Stimulated activated naive CD4-positive, alpha-beta T cell treated with Interleukin-2 at 50 U/mL for 16 hours (primary cell): Measurements from ENCODE around the gene PLP2.

ENCODE experiments used
- DNase-seq: peaks from one replicate; lab custom pipeline; 2025; lab: John Stamatoyannopoulos, UW

PLP2 gene

DNA sequence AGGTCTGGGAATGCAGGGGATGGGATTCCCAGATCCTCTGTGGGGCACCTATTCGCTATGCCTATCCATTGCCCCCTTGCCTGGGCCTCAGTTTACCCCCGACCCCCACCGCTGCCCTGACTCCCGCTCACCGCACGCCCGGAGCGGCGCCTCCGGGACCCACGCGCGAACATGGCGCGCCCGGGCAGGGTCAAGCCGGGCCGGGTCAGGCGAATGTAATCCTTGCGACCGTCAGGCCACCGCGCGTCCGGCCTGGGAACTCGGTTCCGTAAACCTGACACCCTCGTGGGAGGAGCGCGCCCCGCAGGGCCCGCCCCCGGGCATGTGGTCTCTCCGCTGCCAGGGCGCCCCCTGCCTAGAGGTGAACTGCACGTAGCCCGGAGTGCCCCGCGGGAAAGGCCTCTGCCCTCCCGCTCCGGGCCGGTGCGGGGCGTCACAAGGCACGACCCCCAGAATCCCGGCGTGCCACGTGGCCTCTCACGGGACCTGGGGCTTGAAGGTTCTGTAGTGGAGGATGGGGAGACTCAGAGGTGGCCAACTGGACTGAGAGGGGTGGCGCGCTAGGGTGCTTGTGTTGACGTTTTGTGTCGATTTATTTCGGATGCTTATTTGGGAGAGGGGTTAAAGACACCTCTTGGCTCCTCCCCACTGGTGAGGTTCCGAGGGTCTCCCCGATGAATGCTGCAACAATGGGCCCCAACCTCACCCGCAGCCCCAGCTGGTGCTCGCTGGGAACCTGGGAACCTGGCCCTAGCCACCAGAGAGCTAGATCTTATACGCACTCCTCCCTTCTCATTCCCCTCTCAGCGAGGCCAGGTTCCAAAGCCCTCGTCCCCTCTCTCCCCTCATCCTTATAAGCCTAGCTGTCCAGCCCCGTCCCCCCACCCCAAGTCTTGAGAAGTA lies 14.7 kb downstream of the PLP2 start, which contains the start of gene PRICKLE3:
Gene PRICKLE3 (minus strand): TSS at position 249 of the 903 bp plus-strand sequence. CDS start 76 bp downstream, at position 173.
- DNase-seq = peak; percentile 66

GRCh38 chrX:49187028-49187394 lies 15.3 kb downstream of the PLP2 start:
- no peak for DNase-seq

DNA sequence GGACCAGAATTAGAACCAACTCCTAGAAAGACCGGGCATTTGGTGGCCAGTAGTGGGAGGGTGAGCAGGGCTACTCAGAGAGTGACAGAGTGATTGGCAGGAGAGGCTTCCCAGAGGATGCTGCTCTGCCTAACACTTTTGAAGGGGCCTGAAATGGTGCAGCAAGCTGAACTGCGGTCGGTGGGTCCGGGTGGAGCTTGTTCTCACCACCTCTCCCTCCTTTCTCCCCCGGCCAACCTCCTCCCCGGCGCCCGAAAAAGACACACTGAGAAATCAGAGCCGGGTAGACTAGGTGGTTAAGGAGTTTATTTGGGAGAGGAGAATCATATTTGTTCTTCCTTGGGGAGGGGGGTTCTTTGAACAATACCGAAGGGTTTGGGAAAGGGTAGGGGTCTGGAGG lies 15.8 kb downstream of the PLP2 start:
- DNase-seq = no peak

DNA sequence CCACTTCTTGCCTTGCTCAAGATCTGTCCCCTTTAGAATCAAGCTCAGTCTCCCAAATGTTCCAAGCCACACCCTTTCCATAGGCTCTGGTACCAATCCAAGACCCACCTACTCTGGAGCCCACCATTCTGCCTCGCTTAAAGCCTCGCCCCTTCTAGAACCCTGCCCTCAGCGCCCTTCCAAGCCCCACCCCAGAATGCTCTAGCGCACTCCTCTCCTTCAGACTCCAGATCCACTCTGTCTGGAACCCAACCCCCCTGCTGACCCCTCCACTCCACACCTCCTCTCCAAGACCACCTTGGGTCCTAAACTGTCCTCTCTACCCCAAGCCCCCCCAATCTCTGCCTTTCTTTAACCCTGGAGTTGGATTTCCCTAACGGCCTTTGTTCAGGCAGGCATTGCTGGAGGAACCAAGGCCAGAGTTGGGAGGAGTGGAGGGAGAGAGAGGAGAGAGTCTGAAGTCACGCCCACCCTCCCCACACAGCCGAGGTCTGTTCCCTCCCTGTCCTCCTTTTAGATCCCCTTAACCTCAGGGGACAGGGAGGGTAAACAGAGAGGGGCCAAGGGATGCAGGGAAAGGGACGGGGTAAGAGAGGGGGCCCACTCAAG lies 16.9 kb downstream of the PLP2 start:
- no peak for DNase-seq

GRCh38 chrX:49189606-49190005 lies 17.9 kb downstream of the PLP2 start:
- DNase-seq = no peak

- DNase-seq = peak; percentile 84
These were observed 19.3 kb downstream of the PLP2 start for GRCh38 chrX:49190821-49191573.

- DNase-seq = no peak
These were observed 19.9 kb downstream of the PLP2 start for GRCh38 chrX:49191574-49192011.

- peak; percentile 20 for DNase-seq
These were observed 21.1 kb downstream of the PLP2 start for GRCh38 chrX:49192722-49193328.

DNA sequence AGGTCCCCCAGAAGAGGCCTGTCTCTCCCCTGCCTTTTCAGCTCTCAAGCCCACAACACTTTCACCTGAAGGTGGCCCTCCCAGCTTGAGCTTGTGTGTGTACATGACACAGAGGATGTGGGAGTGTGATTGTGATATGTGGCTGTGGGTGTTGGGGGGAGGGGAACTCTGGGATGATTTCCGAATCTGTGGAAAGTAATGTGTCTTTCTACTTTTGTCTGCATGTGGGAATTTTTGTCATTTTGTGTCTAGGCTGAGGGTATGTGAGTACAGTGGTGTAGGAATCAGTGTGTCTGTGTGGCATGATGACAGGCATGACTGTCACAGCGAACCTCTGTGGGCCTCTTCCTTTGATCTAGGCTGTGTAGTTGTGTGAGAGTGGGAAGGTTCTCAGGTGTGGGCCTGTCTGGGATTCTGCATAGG lies 21.9 kb downstream of the PLP2 start:
- no peak for DNase-seq

GRCh38 chrX:49197543-49198087 lies 25.9 kb downstream of the PLP2 start:
- no peak for DNase-seq

DNA sequence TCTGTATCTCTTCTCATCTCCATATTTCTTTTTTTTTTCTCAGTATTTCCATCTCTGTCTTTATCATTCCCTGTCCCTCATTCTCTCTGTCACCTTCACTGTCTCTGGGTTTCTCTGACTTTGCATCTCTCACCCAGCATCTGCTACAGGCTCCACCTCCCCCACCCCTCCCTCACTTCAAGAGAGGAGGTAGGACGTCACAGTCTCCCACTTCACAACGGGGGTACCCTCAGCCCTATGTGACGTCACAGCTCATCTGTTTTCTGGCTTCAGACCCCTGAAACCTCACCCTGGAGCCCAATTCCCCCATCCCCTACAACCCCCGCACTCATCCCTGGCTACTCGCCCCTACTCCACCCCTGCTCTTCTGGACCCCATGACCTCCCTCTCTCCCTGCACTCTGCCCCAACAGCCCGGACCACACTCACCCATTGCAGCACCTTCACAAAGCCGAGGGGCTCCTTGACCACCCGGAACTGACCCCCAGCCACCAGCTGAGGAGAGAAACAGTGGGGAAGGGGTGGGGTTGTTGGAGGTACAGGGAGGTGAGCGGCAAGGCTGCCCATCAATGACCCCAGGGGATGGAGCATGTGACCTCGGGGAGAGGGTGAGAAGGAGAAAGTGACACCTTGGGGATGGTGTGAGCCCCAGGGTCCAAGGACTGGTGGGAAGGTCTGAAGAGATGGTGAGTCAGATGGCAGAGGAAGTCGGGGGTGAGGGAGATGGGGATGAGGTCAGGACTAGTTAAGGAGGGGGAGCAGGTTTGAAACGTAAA lies 27.0 kb downstream of the PLP2 start:
- no peak for DNase-seq

DNA sequence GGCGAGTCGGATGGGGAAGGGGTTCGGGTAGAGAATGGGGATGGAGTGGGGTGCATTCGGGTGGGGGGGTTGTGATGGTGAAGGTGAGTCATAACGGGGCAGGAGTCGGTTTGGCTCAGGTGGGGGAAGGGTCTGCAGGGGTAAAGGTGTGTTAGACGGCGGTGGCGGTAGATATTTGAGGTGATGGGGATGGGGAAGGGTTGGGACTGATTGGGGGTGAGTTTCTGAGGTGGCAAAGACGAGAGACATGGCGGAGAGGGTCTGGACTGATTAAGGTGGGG lies 27.6 kb downstream of the PLP2 start:
- DNase-seq = no peak

- peak; percentile 83 for DNase-seq
These were observed 28.4 kb downstream of the PLP2 start, which contains the start of gene SYP for GRCh38 chrX:49199906-49200771. Gene SYP (minus strand): TSS chrX:49200193. CDS start chrX:49200186, 7 bp downstream.

DNA sequence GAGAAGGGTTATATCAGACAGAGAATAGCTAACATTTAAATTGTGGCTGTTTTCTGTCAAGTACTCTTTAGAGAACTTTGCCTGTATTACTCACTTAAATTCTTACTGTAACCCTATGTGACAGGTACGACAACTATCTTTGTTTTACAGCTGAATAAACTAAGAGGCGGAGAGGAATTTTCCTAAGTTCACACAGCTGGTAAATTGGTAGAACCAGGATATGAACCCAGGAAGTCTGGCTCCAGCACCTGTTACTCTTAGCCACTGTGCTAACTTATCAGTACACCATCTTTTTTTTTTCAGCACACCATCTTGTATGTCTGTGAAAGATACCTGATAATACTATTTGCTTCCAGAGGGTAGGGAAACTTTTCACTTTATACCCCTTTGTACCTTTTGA lies 30.3 kb downstream of the PLP2 start:
- no peak for DNase-seq

DNA sequence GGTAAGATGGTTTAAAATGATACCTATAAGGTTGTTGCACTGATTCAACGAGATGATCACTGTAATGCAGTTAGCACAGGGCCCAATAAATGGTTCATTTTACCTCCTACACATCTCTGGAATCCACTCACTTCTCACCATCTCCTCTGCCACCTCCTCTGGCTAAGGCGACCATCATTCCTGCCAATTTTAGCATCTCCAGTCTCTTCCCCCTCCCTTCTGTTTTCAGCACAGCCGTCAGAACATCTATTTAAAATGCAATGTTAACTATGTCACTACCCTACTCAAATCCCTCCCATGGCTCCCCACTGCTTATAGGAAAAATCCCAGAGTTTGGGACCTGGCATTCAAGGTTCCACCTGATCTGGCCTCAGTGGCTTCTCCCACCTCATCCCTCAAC lies 31.8 kb downstream of the PLP2 start:
- DNase-seq = no peak

DNA sequence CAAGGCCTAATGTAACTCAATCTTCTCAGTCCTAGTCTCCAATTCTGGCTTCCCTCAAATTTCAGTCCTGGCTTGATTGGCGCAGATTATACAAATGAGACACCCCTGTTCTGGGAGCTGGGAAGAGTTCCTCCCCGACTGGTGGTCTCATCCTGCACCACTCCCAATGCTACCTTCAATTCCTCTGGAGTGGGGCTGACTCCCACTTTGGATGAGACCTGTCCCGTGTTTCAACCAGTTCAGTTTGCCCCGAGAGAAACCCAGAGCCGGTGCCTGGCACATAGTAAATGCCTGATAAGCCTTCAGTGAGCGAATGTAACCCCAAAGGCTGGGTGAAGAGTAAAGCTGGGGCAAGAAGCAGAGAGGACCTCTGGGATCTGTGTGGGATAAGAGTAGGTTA lies 32.3 kb downstream of the PLP2 start:
- DNase-seq = no peak

DNA sequence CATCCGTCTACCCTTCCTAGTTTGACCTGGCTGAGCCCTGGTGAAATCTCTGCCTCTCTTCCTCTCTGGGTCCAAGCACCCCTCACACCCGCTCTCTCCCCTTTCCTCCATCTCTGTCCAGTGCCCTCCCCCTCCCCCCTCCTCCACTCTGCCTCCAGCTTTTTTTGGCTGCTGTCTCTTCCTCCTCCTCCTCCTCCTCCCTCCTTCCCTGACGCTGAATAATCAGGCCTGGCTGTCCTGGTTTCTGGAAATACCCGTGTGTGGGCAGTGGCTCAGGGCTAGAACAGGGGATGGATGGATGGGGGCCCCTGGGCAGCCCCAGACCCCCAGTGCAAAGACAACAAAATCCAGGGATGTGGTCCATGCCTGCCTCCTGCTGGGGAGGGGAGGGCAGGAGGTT lies 33.0 kb downstream of the PLP2 start:
- DNase-seq = no peak

DNA sequence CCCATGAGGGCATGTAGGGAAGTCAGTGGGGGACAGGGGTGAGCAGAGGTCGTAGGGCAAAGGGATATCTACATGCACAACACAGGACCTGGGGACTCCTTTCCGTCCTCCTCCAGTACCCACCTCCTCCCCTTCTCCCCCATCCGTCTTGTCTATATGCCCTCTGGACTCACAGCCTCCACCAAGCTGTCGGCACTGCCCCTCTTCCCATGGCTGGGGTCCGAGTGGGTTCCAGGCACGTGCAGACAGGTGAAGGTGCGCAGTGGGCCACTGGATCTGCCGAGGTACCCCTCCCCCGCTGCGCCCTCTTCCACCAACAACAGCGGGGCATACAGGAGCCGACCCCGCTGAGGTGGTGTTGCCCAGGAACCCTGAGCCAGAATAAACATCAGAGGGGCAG lies 33.7 kb downstream of the PLP2 start:
- no peak for DNase-seq

DNA sequence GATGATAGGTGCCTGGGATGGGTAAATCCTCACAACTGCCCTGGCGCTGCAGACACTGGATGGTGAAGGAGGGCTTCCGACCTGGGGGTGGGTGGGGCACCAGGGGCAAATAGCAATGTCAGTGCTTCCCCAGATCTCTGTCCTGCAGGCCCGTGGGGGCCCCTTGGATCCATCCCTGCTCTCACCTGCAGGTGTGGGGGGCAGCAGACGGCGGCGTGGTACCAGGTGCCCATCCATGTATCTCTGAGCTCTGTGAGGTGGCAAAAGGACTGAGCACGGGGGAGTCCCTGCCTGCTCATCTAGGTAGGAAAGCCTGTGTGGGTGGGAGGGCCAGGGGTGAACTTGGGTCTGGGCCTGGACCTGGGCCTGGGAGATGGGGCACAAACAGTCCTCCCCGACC lies 34.8 kb downstream of the PLP2 start:
- DNase-seq = no peak

DNA sequence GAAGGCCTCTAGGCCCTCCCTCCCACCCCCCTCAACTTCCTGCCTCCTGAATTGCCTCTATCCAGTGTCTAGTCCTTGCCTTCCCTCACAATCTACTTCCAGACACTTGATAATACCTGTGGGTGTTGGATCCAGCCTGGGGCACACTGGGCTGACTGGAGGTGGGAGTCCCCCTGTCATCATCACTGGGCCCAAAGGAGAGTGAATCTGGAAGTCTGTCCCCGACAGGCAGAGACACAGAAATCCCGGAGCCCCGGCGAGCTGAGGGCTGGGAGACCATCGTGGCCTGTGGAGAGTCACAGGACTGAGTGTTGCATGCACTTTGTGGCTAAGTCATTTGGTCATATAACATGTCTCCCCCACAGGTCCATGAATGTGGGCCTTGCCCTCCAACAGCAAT lies 36.7 kb downstream of the PLP2 start:
- no peak for DNase-seq
